ENCODE data around the gene AP4B1.

Gene AP4B1

GRCh38 chr1:113879739-113880038, 24.9 kb downstream of the AP4B1 start:
- no peak for TF ChIP-seq CTCF (IDR thresholded peaks at IDR 0.05)
- H3K4me1 ChIP-seq (ENCODE audit: control insufficient read depth in 1 of 2, insufficient read depth in 1 of 2, low read depth in 1 of 2, low read length in 1 of 2) = peaks cover 15 to 41% of the 10 kb centered on the region in 2 experiments

GRCh38 chr1:113876176-113876575, 28.4 kb downstream of the AP4B1 start:
- H3K4me1 ChIP-seq (ENCODE audit: control insufficient read depth in 1 of 2, insufficient read depth in 1 of 2, low read depth in 1 of 2, low read length in 1 of 2) = peaks cover 36 to 42% of the 10 kb centered on the region in 2 experiments
- no peaks in the 10 kb centered on the region for H3K9me3 ChIP-seq
- no peak overlapping the region for H3K4me3 ChIP-seq (ENCODE audit: low read depth in 1 of 2, low read length in 1 of 2)
- H3K27ac ChIP-seq = peak overlapping the region; percentile 37
- no peaks in the 10 kb centered on the region for H3K27me3 ChIP-seq
- no peak for TF ChIP-seq CTCF (IDR thresholded peaks at IDR 0.05)
- H3K36me3 ChIP-seq = no peaks in the 10 kb centered on the region

More at GRCh38 chr1:113879739-113880038, 24.9 kb downstream of the AP4B1 start:
- Histone ChIP-seq H3K4me3 (ENCODE audit: low read depth in 1 of 2, low read length in 1 of 2) (no peak overlapping the region), H3K36me3 (no peaks in the 10 kb centered on the region), H3K27me3 (no peaks in the 10 kb centered on the region), H3K9me3 (no peaks in the 10 kb centered on the region), H3K27ac (peak overlapping the region; percentile 83)

DNA sequence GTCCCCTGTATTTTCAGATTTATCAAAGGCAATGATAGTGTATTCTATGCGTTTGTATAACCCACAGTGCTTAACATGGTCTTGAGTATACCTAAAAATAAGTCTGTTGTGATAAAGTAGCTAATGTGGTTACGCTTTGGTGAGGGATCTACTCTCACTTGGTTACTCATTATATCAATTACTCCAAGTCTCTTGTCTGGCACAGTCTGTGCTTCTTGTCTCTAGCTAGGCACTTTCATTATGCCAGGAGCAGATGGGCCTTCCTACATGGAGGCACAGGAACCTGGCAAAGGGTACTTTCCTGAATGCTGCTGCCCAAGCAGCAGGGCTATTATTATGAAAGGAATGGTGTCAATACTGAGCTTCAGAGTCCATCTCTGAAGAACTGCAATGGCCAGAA, 28.9 kb downstream of the AP4B1 start:
- Histone ChIP-seq H3K9me3 (no peaks in the 10 kb centered on the region), H3K27ac (peak overlapping the region; percentile 37), H3K36me3 (no peaks in the 10 kb centered on the region), H3K27me3 (no peaks in the 10 kb centered on the region), H3K4me3 (ENCODE audit: low read depth in 1 of 2, low read length in 1 of 2) (no peak overlapping the region), H3K4me1 (ENCODE audit: control insufficient read depth in 1 of 2, insufficient read depth in 1 of 2, low read depth in 1 of 2, low read length in 1 of 2) (peaks cover 40 to 41% of the 10 kb centered on the region in 2 experiments)
- no peak for TF ChIP-seq CTCF (IDR thresholded peaks at IDR 0.05)

- H3K36me3 ChIP-seq = no peaks in the 10 kb centered on the region
- H3K27me3 ChIP-seq = no peaks in the 10 kb centered on the region
- peak; percentile 11 for TF ChIP-seq CTCF (IDR thresholded peaks at IDR 0.05)
- no peak overlapping the region for H3K4me3 ChIP-seq (ENCODE audit: low read depth in 1 of 2, low read length in 1 of 2)
- H3K27ac ChIP-seq = peak overlapping the region; percentile 92
- H3K9me3 ChIP-seq = no peaks in the 10 kb centered on the region
- H3K4me1 ChIP-seq (ENCODE audit: control insufficient read depth in 1 of 2, insufficient read depth in 1 of 2, low read depth in 1 of 2, low read length in 1 of 2) = peaks cover 53 to 55% of the 10 kb centered on the region in 2 experiments
Measured at GRCh38 chr1:113874012-113874879, 30.4 kb downstream of the AP4B1 start.

DNA sequence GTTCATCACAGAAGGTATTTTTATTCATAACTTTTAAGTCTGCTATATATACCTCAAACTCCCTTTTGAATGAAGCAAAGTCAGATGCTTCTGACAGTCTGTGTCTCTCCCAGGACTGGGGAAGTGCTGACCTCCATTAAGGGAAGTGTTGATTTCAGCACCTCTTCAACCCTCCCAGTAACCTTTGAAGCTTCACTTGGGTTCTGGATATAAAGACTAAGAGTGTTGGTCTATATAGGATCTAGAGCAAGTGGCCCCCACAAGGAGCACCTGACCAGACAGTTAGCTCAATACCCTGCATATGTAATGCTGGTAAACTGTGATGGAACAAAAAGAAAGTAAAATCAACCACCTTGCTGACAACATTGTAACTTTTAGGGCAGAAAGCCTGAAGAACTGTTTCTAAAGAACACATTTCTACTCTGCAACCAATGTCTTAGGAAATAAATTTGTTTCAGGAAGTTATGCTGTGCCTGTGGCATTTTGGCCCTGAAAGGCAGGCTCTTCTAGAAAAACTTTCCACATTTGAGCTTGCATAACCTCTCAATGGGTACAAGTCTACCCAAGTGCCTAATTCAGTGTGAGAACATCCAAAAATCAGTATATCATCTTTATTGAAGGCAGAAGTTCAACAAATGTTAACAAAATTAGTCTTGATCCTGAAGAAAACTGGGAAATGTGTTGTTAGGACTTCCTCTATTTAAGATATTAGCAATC, 32.2 kb downstream of the AP4B1 start:
- peaks cover 72 to 74% of the 10 kb centered on the region in 2 experiments for H3K4me1 ChIP-seq (ENCODE audit: control insufficient read depth in 1 of 2, insufficient read depth in 1 of 2, low read depth in 1 of 2, low read length in 1 of 2)
- peak overlapping the region; percentile 92 for H3K27ac ChIP-seq
- peak overlapping the region; percentile 63 to 72 for H3K4me3 ChIP-seq (ENCODE audit: low read depth in 1 of 2, low read length in 1 of 2)
- no peaks in the 10 kb centered on the region for H3K27me3 ChIP-seq
- H3K36me3 ChIP-seq = no peaks in the 10 kb centered on the region
- no peak for TF ChIP-seq CTCF (IDR thresholded peaks at IDR 0.05)
- H3K9me3 ChIP-seq = no peaks in the 10 kb centered on the region
